ENCODE data around the gene MAP7.
"Not testable (repeated sequence)": the region's sequence is repeated elsewhere in the genome, so short reads cannot be mapped to it uniquely, and the experiment has no call there.

Gene MAP7

GRCh38 chr6:136494059-136494458, 56.2 kb downstream of the MAP7 start:
- Mint-ChIP-seq H3K4me1 (ENCODE audit: low read depth) (no peaks in the 10 kb centered on the region), H3K36me3 (ENCODE audit: low read depth) (no peaks in the 10 kb centered on the region), H3K9me3 (no peaks in the 10 kb centered on the region), H3K4me3 (no peak overlapping the region), H3K27ac (no peak overlapping the region), H3K27me3 (ENCODE audit: low read depth) (peaks cover 8% of the 10 kb centered on the region)

- Mint-ChIP-seq H3K4me3 (no peak overlapping the region), H3K27me3 (ENCODE audit: low read depth) (peaks cover 8% of the 10 kb centered on the region)
Measured at GRCh38 chr6:136492409-136492808, 57.8 kb downstream of the MAP7 start.

GRCh38 chr6:136491754-136492153, 58.5 kb downstream of the MAP7 start:
- H3K36me3 Mint-ChIP-seq (ENCODE audit: low read depth) = no peaks in the 10 kb centered on the region
- no peak overlapping the region for H3K4me3 Mint-ChIP-seq
- no peak overlapping the region for H3K27ac Mint-ChIP-seq
- H3K27me3 Mint-ChIP-seq (ENCODE audit: low read depth) = peaks cover 8% of the 10 kb centered on the region
- no peaks in the 10 kb centered on the region for H3K4me1 Mint-ChIP-seq (ENCODE audit: low read depth)
- no peaks in the 10 kb centered on the region for H3K9me3 Mint-ChIP-seq

More at GRCh38 chr6:136492409-136492808, 57.8 kb downstream of the MAP7 start:
- Mint-ChIP-seq H3K36me3 (ENCODE audit: low read depth) (no peaks in the 10 kb centered on the region), H3K27ac (no peak overlapping the region), H3K9me3 (no peaks in the 10 kb centered on the region), H3K4me1 (ENCODE audit: low read depth) (no peaks in the 10 kb centered on the region)

- no peak overlapping the region for H3K27ac Mint-ChIP-seq
- H3K27me3 Mint-ChIP-seq (ENCODE audit: low read depth) = peaks cover 8% of the 10 kb centered on the region
- no peaks in the 10 kb centered on the region for H3K9me3 Mint-ChIP-seq
- no peaks in the 10 kb centered on the region for H3K4me1 Mint-ChIP-seq (ENCODE audit: low read depth)
- H3K4me3 Mint-ChIP-seq = no peak overlapping the region
- no peaks in the 10 kb centered on the region for H3K36me3 Mint-ChIP-seq (ENCODE audit: low read depth)
Measured at GRCh38 chr6:136491251-136491650, 59.0 kb downstream of the MAP7 start.

- not testable (repeated sequence) for H3K4me1 Mint-ChIP-seq (ENCODE audit: low read depth); H3K4me3 Mint-ChIP-seq; H3K27ac Mint-ChIP-seq; H3K36me3 Mint-ChIP-seq (ENCODE audit: low read depth); H3K9me3 Mint-ChIP-seq
- H3K27me3 Mint-ChIP-seq (ENCODE audit: low read depth) = peaks cover 12% of the 10 kb centered on the region
Measured at GRCh38 chr6:136489689-136490033, 60.6 kb downstream of the MAP7 start.

GRCh38 chr6:136487759-136488425, 62.3 kb downstream of the MAP7 start:
- H3K27ac Mint-ChIP-seq = no peak overlapping the region
- no peak overlapping the region for H3K4me3 Mint-ChIP-seq
- no peaks in the 10 kb centered on the region for H3K4me1 Mint-ChIP-seq (ENCODE audit: low read depth)
- H3K36me3 Mint-ChIP-seq (ENCODE audit: low read depth) = no peaks in the 10 kb centered on the region
- no peaks in the 10 kb centered on the region for H3K9me3 Mint-ChIP-seq
- peaks cover 8% of the 10 kb centered on the region for H3K27me3 Mint-ChIP-seq (ENCODE audit: low read depth)

- H3K36me3 Mint-ChIP-seq (ENCODE audit: low read depth) = no peaks in the 10 kb centered on the region
- no peaks in the 10 kb centered on the region for H3K4me1 Mint-ChIP-seq (ENCODE audit: low read depth)
- no peaks in the 10 kb centered on the region for H3K9me3 Mint-ChIP-seq
- H3K4me3 Mint-ChIP-seq = no peak overlapping the region
- H3K27ac Mint-ChIP-seq = no peak overlapping the region
- peaks cover 9% of the 10 kb centered on the region for H3K27me3 Mint-ChIP-seq (ENCODE audit: low read depth)
Measured at GRCh38 chr6:136486357-136486756, 63.9 kb downstream of the MAP7 start.

- no peak overlapping the region for H3K4me3 Mint-ChIP-seq
- no peaks in the 10 kb centered on the region for H3K9me3 Mint-ChIP-seq
- no peak overlapping the region for H3K27ac Mint-ChIP-seq
- peaks cover 17% of the 10 kb centered on the region for H3K27me3 Mint-ChIP-seq (ENCODE audit: low read depth)
- H3K36me3 Mint-ChIP-seq (ENCODE audit: low read depth) = no peaks in the 10 kb centered on the region
- no peaks in the 10 kb centered on the region for H3K4me1 Mint-ChIP-seq (ENCODE audit: low read depth)
Measured at GRCh38 chr6:136483906-136484305, 66.3 kb downstream of the MAP7 start.

- H3K9me3 Mint-ChIP-seq; H3K4me1 Mint-ChIP-seq (ENCODE audit: low read depth); H3K4me3 Mint-ChIP-seq; H3K27ac Mint-ChIP-seq; H3K36me3 Mint-ChIP-seq (ENCODE audit: low read depth): not testable (repeated sequence)
- H3K27me3 Mint-ChIP-seq (ENCODE audit: low read depth) = peaks cover 19% of the 10 kb centered on the region
Measured at GRCh38 chr6:136483005-136483404, 67.2 kb downstream of the MAP7 start.

- H3K27me3 Mint-ChIP-seq (ENCODE audit: low read depth) = peaks cover 25% of the 10 kb centered on the region
Measured at GRCh38 chr6:136477548-136477947, 72.7 kb downstream of the MAP7 start.

GRCh38 chr6:136475686-136476085, 74.5 kb downstream of the MAP7 start:
- Mint-ChIP-seq H3K4me1 (ENCODE audit: low read depth) (peaks cover 2% of the 10 kb centered on the region), H3K9me3 (no peaks in the 10 kb centered on the region), H3K36me3 (ENCODE audit: low read depth) (no peaks in the 10 kb centered on the region), H3K4me3 (no peak overlapping the region), H3K27me3 (ENCODE audit: low read depth) (peaks cover 23% of the 10 kb centered on the region), H3K27ac (no peak overlapping the region)

More at GRCh38 chr6:136477548-136477947, 72.7 kb downstream of the MAP7 start:
- H3K9me3 Mint-ChIP-seq = no peaks in the 10 kb centered on the region
- no peak overlapping the region for H3K27ac Mint-ChIP-seq
- H3K4me3 Mint-ChIP-seq = no peak overlapping the region
- no peaks in the 10 kb centered on the region for H3K36me3 Mint-ChIP-seq (ENCODE audit: low read depth)
- no peaks in the 10 kb centered on the region for H3K4me1 Mint-ChIP-seq (ENCODE audit: low read depth)

GRCh38 chr6:136474241-136474640, 76.0 kb downstream of the MAP7 start:
- Mint-ChIP-seq H3K36me3 (ENCODE audit: low read depth) (no peaks in the 10 kb centered on the region), H3K4me3 (no peak overlapping the region), H3K27ac (no peak overlapping the region), H3K4me1 (ENCODE audit: low read depth) (peaks cover 7% of the 10 kb centered on the region), H3K27me3 (ENCODE audit: low read depth) (peaks cover 24% of the 10 kb centered on the region), H3K9me3 (no peaks in the 10 kb centered on the region)

- H3K36me3 Mint-ChIP-seq (ENCODE audit: low read depth) = no peaks in the 10 kb centered on the region
- H3K27ac Mint-ChIP-seq = no peak overlapping the region
- H3K9me3 Mint-ChIP-seq = no peaks in the 10 kb centered on the region
- H3K27me3 Mint-ChIP-seq (ENCODE audit: low read depth) = peaks cover 15% of the 10 kb centered on the region
- peaks cover 8% of the 10 kb centered on the region for H3K4me1 Mint-ChIP-seq (ENCODE audit: low read depth)
- H3K4me3 Mint-ChIP-seq = no peak overlapping the region
Measured at GRCh38 chr6:136471922-136472321, 78.3 kb downstream of the MAP7 start.

GRCh38 chr6:136471372-136471771, 78.8 kb downstream of the MAP7 start:
- Mint-ChIP-seq H3K36me3 (ENCODE audit: low read depth) (no peaks in the 10 kb centered on the region), H3K4me1 (ENCODE audit: low read depth) (peaks cover 8% of the 10 kb centered on the region), H3K4me3 (no peak overlapping the region), H3K9me3 (no peaks in the 10 kb centered on the region), H3K27me3 (ENCODE audit: low read depth) (peaks cover 18% of the 10 kb centered on the region), H3K27ac (peak overlapping the region; percentile 7)

GRCh38 chr6:136470044-136470443, 80.2 kb downstream of the MAP7 start:
- no peak overlapping the region for H3K4me3 Mint-ChIP-seq
- no peaks in the 10 kb centered on the region for H3K36me3 Mint-ChIP-seq (ENCODE audit: low read depth)
- no peaks in the 10 kb centered on the region for H3K9me3 Mint-ChIP-seq
- H3K27me3 Mint-ChIP-seq (ENCODE audit: low read depth) = peaks cover 29% of the 10 kb centered on the region
- H3K27ac Mint-ChIP-seq = no peak overlapping the region
- peaks cover 8% of the 10 kb centered on the region for H3K4me1 Mint-ChIP-seq (ENCODE audit: low read depth)

GRCh38 chr6:136469154-136469553, 81.1 kb downstream of the MAP7 start:
- peaks cover 10% of the 10 kb centered on the region for H3K4me1 Mint-ChIP-seq (ENCODE audit: low read depth)
- H3K27ac Mint-ChIP-seq = no peak overlapping the region
- no peaks in the 10 kb centered on the region for H3K9me3 Mint-ChIP-seq
- H3K36me3 Mint-ChIP-seq (ENCODE audit: low read depth) = no peaks in the 10 kb centered on the region
- H3K27me3 Mint-ChIP-seq (ENCODE audit: low read depth) = peaks cover 35% of the 10 kb centered on the region
- no peak overlapping the region for H3K4me3 Mint-ChIP-seq

Measured in T-helper 1 cell treated with Interleukin-12 subunit alpha and Interleukin-12 subunit beta and Interleukin-4 antibody, amounts not matched to agents 30 μg/mL and 1 μg/mL, for 36 hours (primary cell).